ENCODE measurements around the gene PRDM11. TPM values are rescaled to one million over a fixed set of nuclear protein-coding genes. Genes with fewer than 3 reads are reported as not detected.
A peak's percentile ranks its signal among the peaks of the same experiment; 100 is the strongest.

Gene PRDM11
- total and polyA plus RNA-seq, 2 experiments from 2014 or later = 0.24 to 3.7 TPM

GRCh38 chr11:45161252-45162063 lies 15.0 kb downstream of the PRDM11 start:
- no peaks in the 10 kb centered on the region for H3F3A ChIP-seq (ENCODE audit: insufficient read depth)
- no peaks in the 10 kb centered on the region for H3K9me2 ChIP-seq (ENCODE audit: insufficient read depth)
- WGBS, 2 experiments (ENCODE audit: low coverage in 1 of 2, low lambda C conversion rate in 2 of 2, missing lambda C conversion rate in 2 of 2) = 33 to 34% methylated on average over 23 of the region's 23 CpGs
- no peaks in the 10 kb centered on the region for H3K27me3 ChIP-seq (replicated peaks; ENCODE audit: insufficient read depth)
- peak; percentile 16 for DNase-seq
- H3K9ac ChIP-seq = no peak overlapping the region
- no peak overlapping the region for H3K4me2 ChIP-seq (ENCODE audit: unreplicated experiment)
- in situ Hi-C loops (cut with MboI) = no loop called here
- no peak overlapping the region for H3K27ac ChIP-seq
- H3K4me1 ChIP-seq (ENCODE audit: insufficient read depth) = peaks cover 9% of the 10 kb centered on the region; the same call in 1 of the 2 replicates
- no peak overlapping the region for H3K4me3 ChIP-seq
- H3K36me3 ChIP-seq (ENCODE audit: low read depth) = no peaks in the 10 kb centered on the region
- H4K20me1 ChIP-seq (ENCODE audit: insufficient read depth) = no peaks in the 10 kb centered on the region
- TF ChIP-seq EZH2phosphoT487 (IDR thresholded peaks at IDR 0.05; ENCODE audit: insufficient read depth, low read depth) = no peak
- no peak for TF ChIP-seq EZH2 (IDR thresholded peaks at IDR 0.05; ENCODE audit: insufficient read depth, poor library complexity, severe bottlenecking)
- H3K79me2 ChIP-seq (ENCODE audit: insufficient read depth) = no peaks in the 10 kb centered on the region
- H2AFZ ChIP-seq = no peak overlapping the region
- no peaks in the 10 kb centered on the region for H3K9me3 ChIP-seq (ENCODE audit: low read depth)

GRCh38 chr11:45162064-45162375 lies 15.6 kb downstream of the PRDM11 start:
- Histone ChIP-seq H3K27me3 (replicated peaks; ENCODE audit: insufficient read depth) (no peaks in the 10 kb centered on the region), H3K36me3 (ENCODE audit: low read depth) (no peaks in the 10 kb centered on the region), H3K4me3 (no peak overlapping the region), H3K4me2 (ENCODE audit: unreplicated experiment) (no peak overlapping the region), H3K9ac (no peak overlapping the region), H3F3A (ENCODE audit: insufficient read depth) (no peaks in the 10 kb centered on the region), H3K27ac (no peak overlapping the region), H3K79me2 (ENCODE audit: insufficient read depth) (no peaks in the 10 kb centered on the region), H3K9me3 (ENCODE audit: low read depth) (no peaks in the 10 kb centered on the region), H4K20me1 (ENCODE audit: insufficient read depth) (no peaks in the 10 kb centered on the region), H3K9me2 (ENCODE audit: insufficient read depth) (no peaks in the 10 kb centered on the region), H3K4me1 (ENCODE audit: insufficient read depth) (peaks cover 9% of the 10 kb centered on the region; the same call in 1 of the 2 replicates), H2AFZ (no peak overlapping the region)
- DNase-seq = no peak
- WGBS, 2 experiments (ENCODE audit: low coverage in 1 of 2, low lambda C conversion rate in 2 of 2, missing lambda C conversion rate in 2 of 2) = 76 to 84% methylated on average over 3 of the region's 3 CpGs
- in situ Hi-C loops (cut with MboI) = no loop called here
- TF ChIP-seq EZH2phosphoT487 (IDR thresholded peaks at IDR 0.05; ENCODE audit: insufficient read depth, low read depth) (no peak), EZH2 (IDR thresholded peaks at IDR 0.05; ENCODE audit: insufficient read depth, poor library complexity, severe bottlenecking) (no peak)

- Histone ChIP-seq H3K27me3 (replicated peaks; ENCODE audit: insufficient read depth) (no peaks in the 10 kb centered on the region), H3K36me3 (ENCODE audit: low read depth) (no peaks in the 10 kb centered on the region), H3F3A (ENCODE audit: insufficient read depth) (no peaks in the 10 kb centered on the region), H3K4me2 (ENCODE audit: unreplicated experiment) (no peak overlapping the region), H3K9ac (no peak overlapping the region), H3K79me2 (ENCODE audit: insufficient read depth) (no peaks in the 10 kb centered on the region), H4K20me1 (ENCODE audit: insufficient read depth) (no peaks in the 10 kb centered on the region), H3K4me1 (ENCODE audit: insufficient read depth) (peaks cover 9% of the 10 kb centered on the region; the same call in 1 of the 2 replicates), H3K4me3 (no peak overlapping the region), H3K9me3 (ENCODE audit: low read depth) (no peaks in the 10 kb centered on the region), H2AFZ (no peak overlapping the region), H3K9me2 (ENCODE audit: insufficient read depth) (no peaks in the 10 kb centered on the region), H3K27ac (no peak overlapping the region)
- TF ChIP-seq EZH2phosphoT487 (IDR thresholded peaks at IDR 0.05; ENCODE audit: insufficient read depth, low read depth) (no peak), EZH2 (IDR thresholded peaks at IDR 0.05; ENCODE audit: insufficient read depth, poor library complexity, severe bottlenecking) (no peak)
- WGBS, 2 experiments (ENCODE audit: low coverage in 1 of 2, low lambda C conversion rate in 2 of 2, missing lambda C conversion rate in 2 of 2) = 87 to 88% methylated on average over 10 of the region's 10 CpGs
- in situ Hi-C loops (cut with MboI) = no loop called here
- no peak for DNase-seq
Measured at GRCh38 chr11:45162916-45163879, 16.8 kb downstream of the PRDM11 start.

- Histone ChIP-seq H3K27me3 (replicated peaks; ENCODE audit: insufficient read depth) (no peaks in the 10 kb centered on the region), H3K4me1 (ENCODE audit: insufficient read depth) (peaks cover 9% of the 10 kb centered on the region; the same call in 1 of the 2 replicates), H3K4me2 (ENCODE audit: unreplicated experiment) (no peak overlapping the region), H3K27ac (no peak overlapping the region), H2AFZ (no peak overlapping the region), H3K9ac (no peak overlapping the region), H3K79me2 (ENCODE audit: insufficient read depth) (no peaks in the 10 kb centered on the region), H3F3A (ENCODE audit: insufficient read depth) (no peaks in the 10 kb centered on the region), H3K9me3 (ENCODE audit: low read depth) (no peaks in the 10 kb centered on the region), H4K20me1 (ENCODE audit: insufficient read depth) (no peaks in the 10 kb centered on the region), H3K4me3 (no peak overlapping the region), H3K9me2 (ENCODE audit: insufficient read depth) (no peaks in the 10 kb centered on the region), H3K36me3 (ENCODE audit: low read depth) (no peaks in the 10 kb centered on the region)
- in situ Hi-C loops (cut with MboI) = no loop called here
- DNase-seq = peak; percentile 46
- TF ChIP-seq EZH2phosphoT487 (IDR thresholded peaks at IDR 0.05; ENCODE audit: insufficient read depth, low read depth) = no peak
- no peak for TF ChIP-seq EZH2 (IDR thresholded peaks at IDR 0.05; ENCODE audit: insufficient read depth, poor library complexity, severe bottlenecking)
- 65 to 66% methylated on average over 15 of the region's 15 CpGs for WGBS, 2 experiments (ENCODE audit: low coverage in 1 of 2, low lambda C conversion rate in 2 of 2, missing lambda C conversion rate in 2 of 2)
Measured at GRCh38 chr11:45163956-45164575, 17.6 kb downstream of the PRDM11 start.
